Activated T-cell treated with anti-CD3 and anti-CD28 coated beads, Interleukin-2, amount 50 U/mL, for 72 hours (primary cell): ENCODE results near the gene THUMPD3. TPM values are rescaled to one million over a fixed set of nuclear protein-coding genes. Genes with fewer than 3 reads are reported as not detected.

Experiments
- ATAC-seq, 2 donors: fragments of 150-1000 bp; cut with Tn5 transposase; replicated peaks in 1 of 2; 2 replicates each; pipeline ENCODE4 v1.10.0; 2021; ENCODE audit warnings: moderate library complexity in 2 of 2, mild to moderate bottlenecking in 1 of 2
- DNase-seq, 2 donors: peaks; one replicate each; pipeline ENCODE4 v3.0.0; 2021 to 2022; ENCODE audit warnings: mixed read lengths in 1 of 2
- H3K27ac Mint-ChIP-seq: one replicate; pipeline ENCODE4 v1.8.0; 2022; ENCODE audit warnings: mild to moderate bottlenecking, moderate library complexity, mixed read lengths
- H3K27me3 Mint-ChIP-seq: one replicate; pipeline ENCODE4 v1.8.0; 2022; ENCODE audit warnings: low read depth, mixed read lengths
- H3K36me3 Mint-ChIP-seq, 2 donors: one replicate each; pipeline ENCODE4 v1.8.0; 2022; ENCODE audit warnings: mixed read lengths in 2 of 2, mild to moderate bottlenecking in 1 of 2; ENCODE audit not compliant: insufficient read depth in 2 of 2
- H3K4me1 Mint-ChIP-seq: one replicate; pipeline ENCODE4 v1.8.0; 2022; ENCODE audit warnings: low read depth, mixed read lengths
- H3K4me3 Mint-ChIP-seq, 2 donors: one replicate each; pipeline ENCODE4 v1.8.0; 2022; ENCODE audit warnings: mild to moderate bottlenecking in 2 of 2, mixed read lengths in 2 of 2, moderate library complexity in 2 of 2
- H3K9me3 Mint-ChIP-seq, 2 donors: one replicate each; pipeline ENCODE4 v1.8.0; 2022; ENCODE audit warnings: mixed read lengths in 2 of 2
- total RNA-seq, 2 donors: library from RNA; stranded (reverse); gene quantifications; one replicate each; pipeline ENCODE4 v1.2.3, GENCODE V29; 2022

The THUMPD3 gene
- total RNA-seq, 2 donors from 2014 or later, result 56.0 to 65.5 TPM

- DNase-seq, result peak; percentile 10 to 37
- no peaks in the 10 kb centered on the region for H3K9me3 Mint-ChIP-seq
Observed at GRCh38 chr3:9422712-9423424, 60.0 kb downstream of the THUMPD3 start.

GRCh38 chr3:9428411-9428810, 65.6 kb downstream of the THUMPD3 start:
- Mint-ChIP-seq H3K36me3 (peaks cover 0 to 38% of the 10 kb centered on the region in 2 donors), H3K4me3 (no peak overlapping the region), H3K27ac (peak overlapping the region; percentile 86), H3K4me1 (peaks cover 15% of the 10 kb centered on the region), H3K9me3 (no peaks in the 10 kb centered on the region), H3K27me3 (no peaks in the 10 kb centered on the region)
- ATAC-seq, result no peak
- DNase-seq, result no peak

More at GRCh38 chr3:9422712-9423424, 60.0 kb downstream of the THUMPD3 start:
- Mint-ChIP-seq H3K27ac (peak overlapping the region; percentile 96), H3K4me3 (peak overlapping the region; percentile 58 to 68), H3K4me1 (peaks cover 64% of the 10 kb centered on the region), H3K27me3 (no peaks in the 10 kb centered on the region), H3K36me3 (peaks cover 3 to 24% of the 10 kb centered on the region in 2 donors)
- peak; percentile 82 to 89 for ATAC-seq

GRCh38 chr3:9430733-9431132, 67.9 kb downstream of the THUMPD3 start:
- Mint-ChIP-seq H3K9me3 (no peaks in the 10 kb centered on the region), H3K4me3 (no peak overlapping the region), H3K27ac (no peak overlapping the region), H3K36me3 (peaks cover 14 to 50% of the 10 kb centered on the region in 2 donors), H3K27me3 (no peaks in the 10 kb centered on the region), H3K4me1 (peaks cover 10% of the 10 kb centered on the region)
- DNase-seq (no peak), ATAC-seq (no peak)

- no peak for ATAC-seq
- Mint-ChIP-seq H3K27ac (peak overlapping the region; percentile 1), H3K4me1 (peaks cover 6% of the 10 kb centered on the region), H3K27me3 (no peaks in the 10 kb centered on the region), H3K4me3 (no peak overlapping the region), H3K9me3 (no peaks in the 10 kb centered on the region), H3K36me3 (peaks cover 19 to 46% of the 10 kb centered on the region in 2 donors)
- no peak for DNase-seq
Observed at GRCh38 chr3:9433627-9434521, 71.0 kb downstream of the THUMPD3 start.

- H3K4me1 Mint-ChIP-seq, result peaks cover 6% of the 10 kb centered on the region
- peaks cover 19 to 42% of the 10 kb centered on the region in 2 donors for H3K36me3 Mint-ChIP-seq
- DNase-seq, result no peak
- ATAC-seq, result no peak
- H3K9me3 Mint-ChIP-seq, result no peaks in the 10 kb centered on the region
- H3K27ac Mint-ChIP-seq, result peak overlapping the region; percentile 74
- H3K27me3 Mint-ChIP-seq, result no peaks in the 10 kb centered on the region
- no peak overlapping the region for H3K4me3 Mint-ChIP-seq
Observed at GRCh38 chr3:9435316-9435715, 72.5 kb downstream of the THUMPD3 start.

Other genes with a start within 250 kb of the THUMPD3 start
- 1 to 10 TPM; 2.8 to 3.0 TPM for gene SRGAP3, start 113.4 kb upstream of the THUMPD3 start, total RNA-seq
- 100 to 1,000 TPM; 158 to 173 TPM for gene SETD5, start 34.6 kb downstream of the THUMPD3 start, total RNA-seq
- gene LHFPL4, start 190.8 kb downstream of the THUMPD3 start, total RNA-seq, result not detected